Upper lobe of left lung (tissue), 6 donors: Measurements from ENCODE around the gene HOXB2. TPM values are rescaled to one million over a fixed set of nuclear protein-coding genes. Genes with fewer than 3 reads are reported as not detected.
A peak's percentile ranks its signal among the peaks of the same experiment; 100 is the strongest.

Source experiments
- ATAC-seq, 2 donors: fragments of 200-7000 bp; cut with Tn5 transposase; one replicate each; pipeline ENCODE4 v1.9.1; 2022; ENCODE audit warnings: mild to moderate bottlenecking in 2 of 2, moderate library complexity in 2 of 2; ENCODE audit not compliant: low FRiP score in 2 of 2
- DNase-seq, 2 donors: peaks; one replicate each; pipeline ENCODE4 v3.0.0-alpha.2; 2019 to 2020
- H3K27ac ChIP-seq, 4 donors: fragments of 200-600 bp; sonication (generic); one replicate each; pipeline ENCODE4 v1.5.1; 2016 to 2019
- H3K27me3 ChIP-seq, 4 donors: fragments of 200-600 bp; sonication (generic); one replicate each; pipeline ENCODE4 v1.5.1; 2017 to 2019
- H3K36me3 ChIP-seq, 4 donors: fragments of 200-600 bp; sonication (generic); one replicate each; pipeline ENCODE4 v1.5.1; 2016 to 2019
- H3K4me1 ChIP-seq, 4 donors: fragments of 200-600 bp; sonication (generic); one replicate each; pipeline ENCODE4 v1.5.1; 2018 to 2019
- H3K4me3 ChIP-seq, 4 donors: fragments of 200-600 bp; sonication (generic); one replicate each; pipeline ENCODE4 v1.5.1; 2017 to 2019; ENCODE audit warnings: mild to moderate bottlenecking in 2 of 4, moderate library complexity in 1 of 4
- H3K9me3 ChIP-seq, 4 donors: fragments of 200-600 bp; sonication (generic); one replicate each; pipeline ENCODE4 v1.5.1; 2018 to 2019
- EP300 ChIP-seq, 4 donors: sonication (generic); formaldehyde crosslinking; IDR thresholded peaks; one replicate each; pipeline ENCODE4 v1.5.1; 2017; ENCODE audit warnings: antibody characterized with exemption in 4 of 4, control low read depth in 2 of 4
- POLR2A ChIP-seq, 4 donors: fragments of 450-650 bp; IDR thresholded peaks; one replicate each; pipeline ENCODE4 v1.5.1; 2016 to 2017; ENCODE audit warnings: antibody characterized with exemption in 4 of 4, mild to moderate bottlenecking in 2 of 4
- POLR2AphosphoS5 ChIP-seq, 2 donors: sonication (generic); formaldehyde crosslinking; IDR thresholded peaks; one replicate each; pipeline ENCODE4 v1.5.1; 2017; ENCODE audit warnings: antibody characterized with exemption in 2 of 2
- WGBS, 2 donors: methylation state at CpG; one replicate each; pipeline ENCODE4 v1.1.5; 2017 to 2018; 5-methylcytosine and 5-hydroxymethylcytosine counted together
- total RNA-seq, 6 donors: library from RNA; depleted of rRNA in 4 of 6; stranded (reverse); fragments of >200 nt in 4 of 6; gene quantifications; one replicate each; pipeline versions ENCODE4 v1.1.0 to v1.2.1, GENCODE V29; 2016 to 2021
- TF ChIP-seq, protein P1 (sequence below), 6 experiments: fragments of 450-650 bp in 4 of 6; fragments of 200-600 bp in 2 of 6; sonication (generic) in 2 of 6; IDR thresholded peaks; one replicate each; pipeline ENCODE4 v1.5.1; 2016 to 2019; ENCODE audit warnings: antibody characterized with exemption in 6 of 6
- donor health status: DM: no; HTN: no; CAD: no; lungs with moderate emphysema.
- donor health status: DM: no; HTN: yes; CAD: no; lungs with severe emphysema.

Gene HOXB2
- total RNA-seq, 6 donors from 2014 or later: 1.4 to 16.1 (median 7.4) TPM

DNA sequence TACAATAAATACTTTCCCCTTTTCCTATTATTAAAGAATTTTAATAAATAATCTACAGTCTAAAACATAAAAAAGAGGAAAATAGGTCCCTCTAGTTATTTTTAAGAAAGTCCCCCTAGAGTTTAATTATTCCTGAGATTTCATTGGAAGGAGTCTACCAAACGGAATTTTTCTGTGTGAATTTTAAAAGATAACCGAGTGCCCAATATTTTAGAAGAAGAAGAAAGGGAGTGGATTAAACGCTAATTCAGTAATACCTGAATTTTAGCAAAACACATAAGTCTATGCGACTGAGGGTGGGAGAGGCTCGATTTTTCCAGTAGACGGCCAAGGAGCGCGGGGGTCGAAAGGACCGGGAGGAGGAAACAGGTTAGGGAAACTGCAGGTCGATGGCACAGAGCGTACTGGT, 2.2 kb downstream of the HOXB2 start:
- peaks cover 0 to 41% (median 22%) of the 10 kb centered on the region in 4 donors for H3K27me3 ChIP-seq

GRCh38 chr17:48542114-48542656, 2.7 kb downstream of the HOXB2 start:
- DNase-seq (no peak), ATAC-seq (no peak)
- H3K4me3 ChIP-seq: peak overlapping the region in 3 of 4 donors; percentile 42 to 60 (median 53)
- H3K27ac ChIP-seq: peak overlapping the region; percentile 81 to 90 (median 88)
- H3K36me3 ChIP-seq: no peaks in the 10 kb centered on the region
- peaks cover 0 to 41% (median 22%) of the 10 kb centered on the region in 4 donors for H3K27me3 ChIP-seq
- peaks cover 9 to 29% (median 18%) of the 10 kb centered on the region in 4 donors for H3K4me1 ChIP-seq
- no peaks in the 10 kb centered on the region for H3K9me3 ChIP-seq
- 8 to 22% methylated on average over 17 to 27 of the region's 27 CpGs for WGBS, 2 donors
- TF ChIP-seq EP300 (IDR thresholded peaks at IDR 0.05) (no peak), POLR2AphosphoS5 (IDR thresholded peaks at IDR 0.05) (no peak), POLR2A (IDR thresholded peaks at IDR 0.05) (no peak)
- TF ChIP-seq, protein P1, sequence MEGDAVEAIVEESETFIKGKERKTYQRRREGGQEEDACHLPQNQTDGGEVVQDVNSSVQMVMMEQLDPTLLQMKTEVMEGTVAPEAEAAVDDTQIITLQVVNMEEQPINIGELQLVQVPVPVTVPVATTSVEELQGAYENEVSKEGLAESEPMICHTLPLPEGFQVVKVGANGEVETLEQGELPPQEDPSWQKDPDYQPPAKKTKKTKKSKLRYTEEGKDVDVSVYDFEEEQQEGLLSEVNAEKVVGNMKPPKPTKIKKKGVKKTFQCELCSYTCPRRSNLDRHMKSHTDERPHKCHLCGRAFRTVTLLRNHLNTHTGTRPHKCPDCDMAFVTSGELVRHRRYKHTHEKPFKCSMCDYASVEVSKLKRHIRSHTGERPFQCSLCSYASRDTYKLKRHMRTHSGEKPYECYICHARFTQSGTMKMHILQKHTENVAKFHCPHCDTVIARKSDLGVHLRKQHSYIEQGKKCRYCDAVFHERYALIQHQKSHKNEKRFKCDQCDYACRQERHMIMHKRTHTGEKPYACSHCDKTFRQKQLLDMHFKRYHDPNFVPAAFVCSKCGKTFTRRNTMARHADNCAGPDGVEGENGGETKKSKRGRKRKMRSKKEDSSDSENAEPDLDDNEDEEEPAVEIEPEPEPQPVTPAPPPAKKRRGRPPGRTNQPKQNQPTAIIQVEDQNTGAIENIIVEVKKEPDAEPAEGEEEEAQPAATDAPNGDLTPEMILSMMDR (IDR thresholded peaks at IDR 0.05): no peak

More for the DNA sequence above, 2.2 kb downstream of the HOXB2 start:
- 6 to 7% methylated on average over 12 of the region's 12 CpGs for WGBS, 2 donors
- H3K9me3 ChIP-seq: no peaks in the 10 kb centered on the region
- H3K4me3 ChIP-seq: peak overlapping the region; percentile 42 to 60 (median 51)
- no peak for DNase-seq
- peak overlapping the region; percentile 81 to 90 (median 88) for H3K27ac ChIP-seq
- H3K4me1 ChIP-seq: peaks cover 11 to 29% (median 18%) of the 10 kb centered on the region in 4 donors
- no peak for TF ChIP-seq POLR2AphosphoS5 (IDR thresholded peaks at IDR 0.05)
- TF ChIP-seq EP300 (IDR thresholded peaks at IDR 0.05): no peak
- TF ChIP-seq, protein P1 (IDR thresholded peaks at IDR 0.05): no peak
- TF ChIP-seq POLR2A (IDR thresholded peaks at IDR 0.05): no peak
- no peak for ATAC-seq
- H3K36me3 ChIP-seq: no peaks in the 10 kb centered on the region

DNA sequence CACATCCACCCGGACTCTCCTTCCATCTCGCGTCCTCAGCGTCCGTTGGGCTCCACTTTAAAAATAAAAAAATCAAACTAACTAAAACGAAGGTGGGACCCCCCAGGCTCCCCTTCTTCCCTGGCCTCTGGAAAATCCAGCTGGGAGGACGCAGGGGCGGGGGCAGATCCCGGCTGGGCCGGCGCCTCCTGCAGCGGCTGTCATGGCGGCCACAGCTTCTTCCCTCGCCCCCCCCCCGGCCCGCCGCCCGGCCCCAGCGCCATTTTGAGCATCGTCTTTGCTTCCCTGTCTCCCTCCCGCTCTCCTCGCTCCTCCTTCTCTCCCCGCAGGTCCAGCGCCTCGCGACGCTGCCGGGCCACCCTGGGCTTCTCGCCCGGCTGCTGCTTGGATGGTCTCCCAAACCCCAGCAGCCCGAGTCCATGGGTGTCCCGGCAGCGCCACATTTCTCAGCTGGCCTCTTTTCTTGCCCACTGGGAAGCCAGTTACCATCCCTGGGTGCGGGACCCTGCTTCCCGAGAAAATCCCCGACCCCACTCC, 3.3 kb downstream of the HOXB2 start:
- DNase-seq (peak in 1 of 2 donors; percentile 92), ATAC-seq (peak; percentile 61 to 76)
- H3K4me1 ChIP-seq: peaks cover 9 to 29% (median 18%) of the 10 kb centered on the region in 4 donors
- TF ChIP-seq POLR2A (IDR thresholded peaks at IDR 0.05): peak in 1 of 4 donors; percentile 12
- TF ChIP-seq, protein P1 (IDR thresholded peaks at IDR 0.05): no peak
- H3K9me3 ChIP-seq: no peaks in the 10 kb centered on the region
- H3K4me3 ChIP-seq: peak overlapping the region in 3 of 4 donors; percentile 42 to 60 (median 53)
- peaks cover 0 to 41% (median 22%) of the 10 kb centered on the region in 4 donors for H3K27me3 ChIP-seq
- H3K27ac ChIP-seq: peak overlapping the region; percentile 81 to 90 (median 88)
- H3K36me3 ChIP-seq: no peaks in the 10 kb centered on the region
- WGBS, 2 donors: 6 to 16% methylated on average over 27 to 31 of the region's 36 CpGs

DNA sequence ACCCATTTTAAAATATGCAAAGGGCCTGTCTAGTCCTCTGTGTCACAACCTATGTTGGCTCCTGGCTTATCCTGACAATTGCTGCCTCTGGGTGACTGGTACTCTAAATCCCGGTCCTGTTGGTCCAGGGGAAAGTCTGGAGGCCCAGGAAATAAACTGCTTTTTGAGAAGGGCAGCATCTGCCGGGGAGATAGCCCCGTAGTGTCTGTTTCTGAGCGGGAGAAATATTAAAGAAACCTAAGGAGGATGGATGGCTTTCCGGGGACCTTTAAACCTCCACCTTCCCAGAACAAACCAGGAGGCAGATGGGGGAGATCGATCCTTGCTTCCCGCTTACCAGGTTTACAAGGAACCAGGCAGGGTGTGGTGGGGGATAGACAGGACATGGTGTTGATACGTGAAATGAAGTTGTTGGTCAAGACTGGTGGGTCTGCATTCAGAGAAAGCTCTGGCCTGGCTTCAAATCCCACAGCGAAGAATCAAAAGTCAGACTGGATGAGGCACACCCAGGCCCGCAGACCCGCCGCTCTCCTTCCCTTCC, 3.8 kb downstream of the HOXB2 start:
- ATAC-seq: peak in 1 of 2 donors; percentile 7
- H3K4me3 ChIP-seq: peak overlapping the region in 3 of 4 donors; percentile 42 to 60 (median 53)
- TF ChIP-seq POLR2AphosphoS5 (IDR thresholded peaks at IDR 0.05) (no peak), POLR2A (IDR thresholded peaks at IDR 0.05) (no peak), EP300 (IDR thresholded peaks at IDR 0.05) (no peak)
- TF ChIP-seq, protein P1 (IDR thresholded peaks at IDR 0.05): no peak
- peaks cover 0 to 41% (median 22%) of the 10 kb centered on the region in 4 donors for H3K27me3 ChIP-seq
- no peak for DNase-seq
- WGBS, 2 donors: 23 to 29% methylated on average over 12 of the region's 12 CpGs
- H3K4me1 ChIP-seq: peaks cover 9 to 29% (median 18%) of the 10 kb centered on the region in 4 donors
- no peaks in the 10 kb centered on the region for H3K9me3 ChIP-seq
- peak overlapping the region; percentile 81 to 90 (median 88) for H3K27ac ChIP-seq
- H3K36me3 ChIP-seq: no peaks in the 10 kb centered on the region
